Measurements from ENCODE around the gene FAM20A. TPM values are rescaled to one million over a fixed set of nuclear protein-coding genes. Genes with fewer than 3 reads are reported as not detected.

Gene FAM20A
- total RNA-seq, 1 donor from 2014 or later: 0.44 TPM

DNA sequence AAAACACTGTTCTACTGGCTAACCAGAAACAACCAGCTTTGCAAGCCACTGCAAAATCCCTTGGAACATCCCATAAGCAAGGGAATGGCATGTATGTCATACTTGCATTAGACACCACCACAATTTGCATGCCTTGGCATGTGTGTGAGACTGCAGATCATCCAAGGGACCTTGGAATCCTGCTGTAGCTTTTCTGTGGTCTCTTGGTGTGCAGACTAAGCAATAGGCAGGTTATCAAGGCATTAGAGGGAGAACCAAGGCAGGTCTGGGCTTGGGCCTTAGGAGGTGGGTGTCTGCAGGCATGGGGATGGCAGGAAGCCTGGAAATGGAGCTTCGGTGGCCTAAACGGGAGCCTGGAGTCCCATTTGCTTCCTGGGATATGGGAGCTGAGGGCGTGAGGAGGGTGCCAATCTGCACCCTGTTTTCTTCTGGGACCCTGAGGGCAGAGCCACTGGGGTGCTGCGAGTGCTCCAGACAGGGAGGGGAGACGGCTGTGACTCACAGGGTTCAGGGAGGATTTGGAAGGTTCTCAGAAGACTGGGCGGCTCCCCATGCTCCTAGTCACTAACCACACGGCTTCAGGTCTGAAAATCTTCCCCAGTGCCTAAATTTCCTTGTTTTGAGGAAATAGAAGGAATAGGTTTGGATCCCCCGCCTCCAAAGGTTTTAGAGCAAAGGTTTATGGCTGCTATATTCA, 36.6 kb downstream of the FAM20A start:
- Mint-ChIP-seq H3K4me1 (ENCODE audit: unreplicated experiment) (no peaks in the 10 kb centered on the region), H3K36me3 (ENCODE audit: low read depth, unreplicated experiment) (no peaks in the 10 kb centered on the region), H3K27me3 (ENCODE audit: unreplicated experiment) (no peaks in the 10 kb centered on the region)

DNA sequence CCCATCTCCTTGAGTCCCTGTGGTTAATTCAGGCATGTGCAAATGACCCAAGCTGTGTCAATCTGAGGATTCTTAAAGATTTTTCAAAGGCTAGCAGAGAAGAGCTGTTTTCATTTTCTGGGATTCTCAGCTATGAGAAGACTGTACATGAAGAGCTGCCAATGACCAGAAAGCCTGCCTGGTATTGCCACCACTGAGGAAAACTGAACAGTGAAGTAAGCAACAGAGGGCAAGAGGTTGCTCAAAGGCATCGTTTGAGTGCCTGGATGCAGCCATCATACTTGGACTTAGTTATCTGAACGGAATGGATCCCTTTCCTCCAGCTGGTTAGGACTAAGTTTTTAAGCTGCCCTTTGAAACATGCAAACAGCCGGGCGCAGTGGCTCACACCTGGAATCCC, 38.4 kb downstream of the FAM20A start:
- TF ChIP-seq, protein P1, sequence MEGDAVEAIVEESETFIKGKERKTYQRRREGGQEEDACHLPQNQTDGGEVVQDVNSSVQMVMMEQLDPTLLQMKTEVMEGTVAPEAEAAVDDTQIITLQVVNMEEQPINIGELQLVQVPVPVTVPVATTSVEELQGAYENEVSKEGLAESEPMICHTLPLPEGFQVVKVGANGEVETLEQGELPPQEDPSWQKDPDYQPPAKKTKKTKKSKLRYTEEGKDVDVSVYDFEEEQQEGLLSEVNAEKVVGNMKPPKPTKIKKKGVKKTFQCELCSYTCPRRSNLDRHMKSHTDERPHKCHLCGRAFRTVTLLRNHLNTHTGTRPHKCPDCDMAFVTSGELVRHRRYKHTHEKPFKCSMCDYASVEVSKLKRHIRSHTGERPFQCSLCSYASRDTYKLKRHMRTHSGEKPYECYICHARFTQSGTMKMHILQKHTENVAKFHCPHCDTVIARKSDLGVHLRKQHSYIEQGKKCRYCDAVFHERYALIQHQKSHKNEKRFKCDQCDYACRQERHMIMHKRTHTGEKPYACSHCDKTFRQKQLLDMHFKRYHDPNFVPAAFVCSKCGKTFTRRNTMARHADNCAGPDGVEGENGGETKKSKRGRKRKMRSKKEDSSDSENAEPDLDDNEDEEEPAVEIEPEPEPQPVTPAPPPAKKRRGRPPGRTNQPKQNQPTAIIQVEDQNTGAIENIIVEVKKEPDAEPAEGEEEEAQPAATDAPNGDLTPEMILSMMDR (IDR thresholded peaks at IDR 0.05; ENCODE audit: unreplicated experiment): no peak
- Mint-ChIP-seq H3K27me3 (ENCODE audit: unreplicated experiment) (no peaks in the 10 kb centered on the region), H3K4me3 (ENCODE audit: unreplicated experiment) (no peak overlapping the region), H3K4me1 (ENCODE audit: unreplicated experiment) (no peaks in the 10 kb centered on the region), H3K36me3 (ENCODE audit: low read depth, unreplicated experiment) (no peaks in the 10 kb centered on the region), H3K27ac (ENCODE audit: unreplicated experiment) (no peak overlapping the region), H3K9me3 (ENCODE audit: unreplicated experiment) (no peaks in the 10 kb centered on the region)
- DNase-seq (ENCODE audit: low spot score): no peak

More for the DNA sequence above, 36.6 kb downstream of the FAM20A start:
- no peak overlapping the region for H3K27ac Mint-ChIP-seq (ENCODE audit: unreplicated experiment)
- TF ChIP-seq, protein P1 (IDR thresholded peaks at IDR 0.05; ENCODE audit: unreplicated experiment): no peak
- DNase-seq (ENCODE audit: low spot score): no peak
- H3K9me3 Mint-ChIP-seq (ENCODE audit: unreplicated experiment): no peaks in the 10 kb centered on the region
- no peak overlapping the region for H3K4me3 Mint-ChIP-seq (ENCODE audit: unreplicated experiment)

DNA sequence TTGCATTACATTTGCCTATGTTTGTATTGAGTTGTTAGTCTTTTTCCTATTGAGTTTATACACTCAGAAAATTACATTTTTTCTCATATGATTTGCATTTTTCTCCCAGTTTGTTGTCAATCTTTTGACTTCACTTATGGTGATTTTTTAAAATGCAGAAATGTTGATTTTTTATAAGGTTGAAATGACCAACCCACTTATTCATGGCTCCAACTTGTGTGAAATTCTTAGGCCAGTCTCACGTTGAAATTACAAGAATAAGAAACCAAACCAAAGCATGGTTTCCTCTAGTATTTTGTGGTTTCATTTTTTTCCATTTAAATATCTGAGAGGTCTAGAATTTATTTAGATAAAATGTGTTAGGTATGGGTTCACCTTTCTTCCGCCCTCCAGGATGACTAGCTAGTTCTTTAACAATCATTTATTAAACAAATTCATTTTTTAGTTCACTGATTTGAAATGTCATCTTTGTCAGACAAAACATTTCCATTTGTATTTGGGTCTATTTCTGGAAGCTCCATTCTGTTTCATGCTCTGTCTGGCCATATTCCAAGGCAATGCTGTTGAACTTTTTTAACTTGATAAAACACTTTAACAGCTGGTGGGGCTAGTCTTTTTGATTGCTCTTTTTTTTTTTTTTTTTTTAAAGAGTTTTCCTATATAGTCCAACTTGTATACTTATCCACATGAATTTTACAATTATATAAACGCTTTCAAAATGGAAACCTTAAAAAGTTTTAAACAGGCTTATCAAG, 40.0 kb downstream of the FAM20A start:
- H3K36me3 Mint-ChIP-seq (ENCODE audit: low read depth, unreplicated experiment): no peaks in the 10 kb centered on the region
- no peaks in the 10 kb centered on the region for H3K9me3 Mint-ChIP-seq (ENCODE audit: unreplicated experiment)
- DNase-seq (ENCODE audit: low spot score): no peak
- no peak overlapping the region for H3K27ac Mint-ChIP-seq (ENCODE audit: unreplicated experiment)
- no peaks in the 10 kb centered on the region for H3K4me1 Mint-ChIP-seq (ENCODE audit: unreplicated experiment)
- TF ChIP-seq, protein P1 (IDR thresholded peaks at IDR 0.05; ENCODE audit: unreplicated experiment): no peak
- H3K27me3 Mint-ChIP-seq (ENCODE audit: unreplicated experiment): no peaks in the 10 kb centered on the region
- no peak overlapping the region for H3K4me3 Mint-ChIP-seq (ENCODE audit: unreplicated experiment)

DNA sequence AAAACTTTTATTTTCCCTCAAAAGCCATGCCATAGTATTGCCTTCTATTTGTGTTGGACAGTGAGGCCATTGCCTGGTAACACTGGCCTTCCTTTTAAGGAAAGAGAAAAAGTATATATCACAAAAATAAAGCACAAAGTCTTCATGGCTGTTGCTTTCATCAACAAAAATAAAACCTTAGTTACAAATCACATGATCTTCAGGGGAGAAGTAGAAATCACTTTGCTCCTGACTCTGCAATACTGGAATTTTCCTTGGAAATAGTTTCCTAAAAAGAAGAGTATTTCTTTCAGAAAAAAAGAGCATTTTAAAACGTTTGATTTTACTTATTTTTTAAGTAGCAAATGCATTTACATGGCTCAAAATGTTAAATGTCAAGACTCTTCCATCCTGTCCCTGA, 41.9 kb downstream of the FAM20A start:
- DNase-seq (ENCODE audit: low spot score): no peak
- H3K36me3 Mint-ChIP-seq (ENCODE audit: low read depth, unreplicated experiment): no peaks in the 10 kb centered on the region
- H3K4me1 Mint-ChIP-seq (ENCODE audit: unreplicated experiment): no peaks in the 10 kb centered on the region
- H3K27me3 Mint-ChIP-seq (ENCODE audit: unreplicated experiment): no peaks in the 10 kb centered on the region
- H3K4me3 Mint-ChIP-seq (ENCODE audit: unreplicated experiment): no peak overlapping the region
- H3K9me3 Mint-ChIP-seq (ENCODE audit: unreplicated experiment): no peaks in the 10 kb centered on the region
- TF ChIP-seq, protein P1 (IDR thresholded peaks at IDR 0.05; ENCODE audit: unreplicated experiment): no peak
- H3K27ac Mint-ChIP-seq (ENCODE audit: unreplicated experiment): no peak overlapping the region

DNA sequence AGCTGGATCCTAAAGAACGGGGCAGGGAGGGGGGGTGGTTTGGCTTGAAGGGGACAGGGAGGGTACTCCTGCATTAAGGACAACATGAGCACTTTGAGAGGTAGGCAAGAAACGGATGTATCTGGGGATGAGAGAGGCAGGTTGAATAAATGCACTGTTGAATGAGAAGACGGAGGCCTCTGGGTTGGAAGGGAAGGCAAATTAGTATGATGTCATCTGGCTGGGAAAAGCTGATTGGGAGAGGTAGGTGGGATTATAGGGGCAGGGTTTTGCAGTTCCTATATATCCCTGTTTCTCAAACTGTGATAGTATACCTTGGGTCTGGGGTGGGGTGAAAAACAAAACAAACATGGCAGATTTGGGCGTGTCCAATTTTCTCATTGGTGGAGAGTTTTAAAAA, 44.6 kb downstream of the FAM20A start:
- H3K4me1 Mint-ChIP-seq (ENCODE audit: unreplicated experiment): no peaks in the 10 kb centered on the region
- TF ChIP-seq, protein P1 (IDR thresholded peaks at IDR 0.05; ENCODE audit: unreplicated experiment): no peak
- peaks cover 3% of the 10 kb centered on the region for H3K36me3 Mint-ChIP-seq (ENCODE audit: low read depth, unreplicated experiment)
- H3K27ac Mint-ChIP-seq (ENCODE audit: unreplicated experiment): no peak overlapping the region
- no peak for DNase-seq (ENCODE audit: low spot score)
- no peaks in the 10 kb centered on the region for H3K27me3 Mint-ChIP-seq (ENCODE audit: unreplicated experiment)
- H3K9me3 Mint-ChIP-seq (ENCODE audit: unreplicated experiment): no peaks in the 10 kb centered on the region
- H3K4me3 Mint-ChIP-seq (ENCODE audit: unreplicated experiment): no peak overlapping the region
